Measurements from ENCODE around the gene CREBZF.

- no peak for TF ChIP-seq CTCF (conservative IDR thresholded peaks at IDR 0.05 in 1 of 2, IDR thresholded peaks at IDR 0.05 in 1 of 2; ENCODE audit: extremely low read depth in 1 of 2, insufficient read depth in 1 of 2, low read depth in 1 of 2, low read length in 2 of 2)
- TF ChIP-seq EZH2 (IDR thresholded peaks at IDR 0.05; ENCODE audit: borderline replicate concordance, low read length): no peak
Measured at GRCh38 chr11:85685125-85685819, 20.3 kb upstream of the CREBZF start.

All from mammary epithelial cell (primary cell).